GM23338 (cell line): Measurements from ENCODE around the gene PLCG2. TPM values are rescaled to one million over a fixed set of nuclear protein-coding genes. Genes with fewer than 3 reads are reported as not detected.

Experiments used
- ATAC-seq: fragments of 200-7000 bp; cut with Tn5 transposase; 3 replicates; pipeline ENCODE4 v1.9.1; 2020
- DNase-seq: peaks from one replicate; pipeline ENCODE4 v3.0.0-alpha.2; 2015; ENCODE audit warnings: low spot score
- H2AFZ ChIP-seq: fragments of 200-600 bp; sonication (generic); 2 replicates; pipeline ENCODE4 v1.8.0; 2016; ENCODE audit warnings: antibody characterized with exemption, mild to moderate bottlenecking, moderate library complexity
- H3F3A ChIP-seq: fragments of 200-600 bp; sonication (generic); replicated peaks from 2 replicates; pipeline ENCODE4 v1.8.0; 2017; ENCODE audit warnings: antibody characterized with exemption, mixed run types, low read depth
- H3K27ac ChIP-seq: fragments of 200-600 bp; sonication (generic); 2 replicates; pipeline ENCODE4 v1.6.1; 2016; ENCODE audit warnings: low read depth
- H3K27me3 ChIP-seq: fragments of 200-600 bp; sonication (generic); 2 replicates; pipeline ENCODE4 v1.8.0; 2016; ENCODE audit warnings: mild to moderate bottlenecking, mixed run types, moderate library complexity; ENCODE audit not compliant: insufficient read depth
- H3K36me3 ChIP-seq: fragments of 200-600 bp; sonication (generic); 2 replicates; pipeline ENCODE4 v1.8.0; 2016; ENCODE audit warnings: mild to moderate bottlenecking; ENCODE audit not compliant: insufficient read depth
- H3K4me1 ChIP-seq: fragments of 200-600 bp; sonication (generic); 2 replicates; pipeline ENCODE4 v1.8.0; 2016; ENCODE audit warnings: mild to moderate bottlenecking, moderate library complexity; ENCODE audit not compliant: insufficient read depth
- H3K4me2 ChIP-seq: fragments of 200-600 bp; sonication (generic); 2 replicates; pipeline ENCODE4 v1.7.1; 2017; ENCODE audit warnings: mixed run types
- H3K4me3 ChIP-seq: fragments of 200-600 bp; sonication (generic); 2 replicates; pipeline ENCODE4 v1.6.1; 2016; ENCODE audit warnings: mixed run types
- H3K79me2 ChIP-seq: fragments of 200-600 bp; sonication (generic); replicated peaks from 2 replicates; pipeline ENCODE4 v1.8.0; 2017; ENCODE audit warnings: mild to moderate bottlenecking; ENCODE audit not compliant: insufficient read depth
- H3K9me2 ChIP-seq: fragments of 200-600 bp; sonication (generic); 2 replicates; pipeline ENCODE4 v1.8.0; 2017; ENCODE audit not compliant: insufficient read depth
- H4K20me1 ChIP-seq: fragments of 200-600 bp; sonication (generic); replicated peaks from 2 replicates; pipeline ENCODE4 v1.8.0; 2017; ENCODE audit warnings: mild to moderate bottlenecking; ENCODE audit not compliant: insufficient read depth
- H3K27ac Mint-ChIP-seq: 2 replicates; pipeline ENCODE4 v1.8.0; 2020; ENCODE audit warnings: inconsistent platforms, mild to moderate bottlenecking, moderate library complexity, mixed read lengths
- H3K27me3 Mint-ChIP-seq: 3 replicates; pipeline ENCODE4 v1.8.0; 2022; ENCODE audit warnings: low read depth, mild to moderate bottlenecking, moderate library complexity, mixed read lengths, inconsistent platforms; ENCODE audit not compliant: insufficient read depth, poor library complexity
- H3K36me3 Mint-ChIP-seq: 3 replicates; pipeline ENCODE4 v1.8.0; 2021; ENCODE audit warnings: low read depth, mild to moderate bottlenecking, inconsistent platforms, moderate library complexity, mixed read lengths
- H3K4me1 Mint-ChIP-seq: 3 replicates; pipeline ENCODE4 v1.8.0; 2020; ENCODE audit warnings: mild to moderate bottlenecking, inconsistent platforms, mixed read lengths
- H3K4me3 Mint-ChIP-seq: 3 replicates; pipeline ENCODE4 v1.8.0; 2021; ENCODE audit warnings: moderate library complexity, mild to moderate bottlenecking, inconsistent platforms, mixed read lengths
- H3K9me3 Mint-ChIP-seq: 3 replicates; pipeline ENCODE4 v1.8.0; 2020; ENCODE audit warnings: moderate library complexity, mild to moderate bottlenecking, inconsistent platforms, mixed read lengths
- CREB1 ChIP-seq: fragments of 250-450 bp; sonication (Bioruptor Pico); IDR thresholded peaks from 2 replicates; pipeline ENCODE4 v1.5.0; 2020; ENCODE audit warnings: low read depth, mild to moderate bottlenecking, moderate library complexity
- EZH2 ChIP-seq: fragments of 200-600 bp; sonication (generic); IDR thresholded peaks from one replicate; pipeline ENCODE4 v1.8.0; 2017; ENCODE audit warnings: antibody characterized with exemption, mild to moderate bottlenecking, low read depth; ENCODE audit not compliant: unreplicated experiment
- EZH2phosphoT487 ChIP-seq: fragments of 200-600 bp; sonication (generic); IDR thresholded peaks from one replicate; pipeline ENCODE4 v1.8.1; 2018; ENCODE audit warnings: antibody characterized with exemption; ENCODE audit not compliant: unreplicated experiment
- JUNB ChIP-seq: IDR thresholded peaks from one replicate; pipeline ENCODE4 v1.6.1; 2016; ENCODE audit warnings: antibody characterized with exemption; ENCODE audit not compliant: unreplicated experiment
- NANOG ChIP-seq: IDR thresholded peaks from 2 replicates; pipeline ENCODE4 v1.6.1; 2016; ENCODE audit warnings: antibody characterized with exemption, borderline replicate concordance
- POLR2AphosphoS5 ChIP-seq: IDR thresholded peaks from 2 replicates; pipeline ENCODE4 v1.6.1; 2016; ENCODE audit warnings: antibody characterized with exemption, low read depth
- STAT1 ChIP-seq: IDR thresholded peaks from one replicate; pipeline ENCODE4 v1.6.1; 2016; ENCODE audit warnings: antibody characterized with exemption; ENCODE audit not compliant: unreplicated experiment
- ZNF114 ChIP-seq: fragments of 250-450 bp; sonication (Bioruptor Pico); IDR thresholded peaks from 2 replicates; pipeline ENCODE4 v1.5.0; 2020; ENCODE audit warnings: mild to moderate bottlenecking, moderate library complexity
- ZNF331 ChIP-seq: fragments of 250-450 bp; sonication (Bioruptor Pico); IDR thresholded peaks from 2 replicates; pipeline ENCODE4 v1.5.0; 2020; ENCODE audit warnings: low read depth, mild to moderate bottlenecking, moderate library complexity
- polyA plus RNA-seq: library from polyadenylated mRNA; unstranded; fragments of >200 nt; fragmentation: Nextera tagmentation; extraction: Ambion mirVana; gene quantifications from 2 replicates; pipeline ENCODE4 v1.2.1, GENCODE V29; 2016
- total RNA-seq: library from RNA; depleted of rRNA; stranded (reverse); fragments of >200 nt; shearing (Covaris generic); gene quantifications from 2 replicates; pipeline ENCODE4 v1.2.3, GENCODE V29; 2014
- TF ChIP-seq, protein P1 (sequence below), 2 experiments: fragments of 200-600 bp in 1 of 2; sonication (generic) in 1 of 2; conservative IDR thresholded peaks; 2 replicates each; pipeline versions ENCODE4 v1.5.1 to v1.6.1; 2016 to 2017; ENCODE audit warnings: antibody characterized with exemption in 2 of 2, low read depth in 2 of 2, mild to moderate bottlenecking in 2 of 2, moderate library complexity in 1 of 2
- TF ChIP-seq, protein P2 (sequence below): IDR thresholded peaks from one replicate; pipeline ENCODE4 v1.6.1; 2018; ENCODE audit warnings: antibody characterized with exemption; ENCODE audit not compliant: unreplicated experiment
- TF ChIP-seq, protein P3 (sequence below): IDR thresholded peaks from 2 replicates; pipeline ENCODE4 v1.6.1; 2016; ENCODE audit warnings: antibody characterized with exemption

Gene PLCG2
- total and polyA plus RNA-seq, 2 experiments from 2014 or later, result 2.4 to 5.9 TPM

DNA sequence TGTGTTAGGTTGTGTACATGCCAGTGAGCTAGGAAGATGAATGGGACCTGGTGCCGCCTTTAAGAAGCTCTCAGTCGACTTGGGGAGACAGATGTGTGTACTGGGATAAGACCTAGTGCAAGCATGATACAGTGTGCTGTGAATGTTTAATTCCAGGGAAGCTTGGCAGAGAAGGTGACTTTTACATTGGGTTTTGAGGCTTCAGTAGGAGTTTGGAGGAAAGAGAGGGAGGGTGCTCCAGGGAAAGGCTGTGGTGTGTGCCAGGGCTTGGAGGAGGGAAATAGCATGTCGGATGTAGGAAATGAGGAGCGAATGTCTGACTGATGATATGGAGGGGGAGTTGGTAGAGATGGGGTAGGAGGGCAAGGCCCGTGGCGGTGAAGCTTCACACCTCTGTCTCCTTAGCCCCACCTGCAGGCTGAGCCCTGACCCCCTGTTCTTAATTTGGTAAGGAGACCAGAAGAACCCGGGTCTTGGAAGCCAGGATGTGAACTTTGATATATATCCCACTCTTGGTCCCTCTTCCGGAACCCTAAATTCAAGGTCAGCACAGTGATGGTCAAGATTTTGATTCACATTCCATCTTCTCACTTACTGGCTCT lies 76.6 kb downstream of the PLCG2 start:
- H3K27me3 Mint-ChIP-seq, result no peaks in the 10 kb centered on the region
- H3F3A ChIP-seq, result no peaks in the 10 kb centered on the region
- 0 out of 3 replicates have a peak, but pooled peaks cover 3% of the 10 kb centered on the region for H3K36me3 Mint-ChIP-seq
- no peak for TF ChIP-seq CREB1 (CRISPR knock-in tag)
- TF ChIP-seq STAT1, result no peak
- TF ChIP-seq, protein P1, sequence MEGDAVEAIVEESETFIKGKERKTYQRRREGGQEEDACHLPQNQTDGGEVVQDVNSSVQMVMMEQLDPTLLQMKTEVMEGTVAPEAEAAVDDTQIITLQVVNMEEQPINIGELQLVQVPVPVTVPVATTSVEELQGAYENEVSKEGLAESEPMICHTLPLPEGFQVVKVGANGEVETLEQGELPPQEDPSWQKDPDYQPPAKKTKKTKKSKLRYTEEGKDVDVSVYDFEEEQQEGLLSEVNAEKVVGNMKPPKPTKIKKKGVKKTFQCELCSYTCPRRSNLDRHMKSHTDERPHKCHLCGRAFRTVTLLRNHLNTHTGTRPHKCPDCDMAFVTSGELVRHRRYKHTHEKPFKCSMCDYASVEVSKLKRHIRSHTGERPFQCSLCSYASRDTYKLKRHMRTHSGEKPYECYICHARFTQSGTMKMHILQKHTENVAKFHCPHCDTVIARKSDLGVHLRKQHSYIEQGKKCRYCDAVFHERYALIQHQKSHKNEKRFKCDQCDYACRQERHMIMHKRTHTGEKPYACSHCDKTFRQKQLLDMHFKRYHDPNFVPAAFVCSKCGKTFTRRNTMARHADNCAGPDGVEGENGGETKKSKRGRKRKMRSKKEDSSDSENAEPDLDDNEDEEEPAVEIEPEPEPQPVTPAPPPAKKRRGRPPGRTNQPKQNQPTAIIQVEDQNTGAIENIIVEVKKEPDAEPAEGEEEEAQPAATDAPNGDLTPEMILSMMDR (conservative IDR thresholded peaks at IDR 0.05; ENCODE audit: low read depth in 2 of 2), result peak; percentile 48 to 64
- no peak overlapping the region for H3K27ac Mint-ChIP-seq
- no peaks in the 10 kb centered on the region for H3K9me3 Mint-ChIP-seq
- H3K4me2 ChIP-seq, result no peak overlapping the region
- no peaks in the 10 kb centered on the region for H3K27me3 ChIP-seq
- no peaks in the 10 kb centered on the region for H3K9me2 ChIP-seq
- H3K4me1 ChIP-seq, result no peaks in the 10 kb centered on the region
- peaks cover 8% of the 10 kb centered on the region; the same call in 2 of the 3 replicates for H3K4me1 Mint-ChIP-seq
- DNase-seq (peak; percentile 63), ATAC-seq (peak; percentile 82)
- no peaks in the 10 kb centered on the region for H3K36me3 ChIP-seq
- no peak overlapping the region for H3K27ac ChIP-seq
- no peak overlapping the region for H3K4me3 ChIP-seq
- no peak overlapping the region for H3K4me3 Mint-ChIP-seq
- no peaks in the 10 kb centered on the region for H3K79me2 ChIP-seq
- no peak overlapping the region for H2AFZ ChIP-seq
- H4K20me1 ChIP-seq, result no peaks in the 10 kb centered on the region

DNA sequence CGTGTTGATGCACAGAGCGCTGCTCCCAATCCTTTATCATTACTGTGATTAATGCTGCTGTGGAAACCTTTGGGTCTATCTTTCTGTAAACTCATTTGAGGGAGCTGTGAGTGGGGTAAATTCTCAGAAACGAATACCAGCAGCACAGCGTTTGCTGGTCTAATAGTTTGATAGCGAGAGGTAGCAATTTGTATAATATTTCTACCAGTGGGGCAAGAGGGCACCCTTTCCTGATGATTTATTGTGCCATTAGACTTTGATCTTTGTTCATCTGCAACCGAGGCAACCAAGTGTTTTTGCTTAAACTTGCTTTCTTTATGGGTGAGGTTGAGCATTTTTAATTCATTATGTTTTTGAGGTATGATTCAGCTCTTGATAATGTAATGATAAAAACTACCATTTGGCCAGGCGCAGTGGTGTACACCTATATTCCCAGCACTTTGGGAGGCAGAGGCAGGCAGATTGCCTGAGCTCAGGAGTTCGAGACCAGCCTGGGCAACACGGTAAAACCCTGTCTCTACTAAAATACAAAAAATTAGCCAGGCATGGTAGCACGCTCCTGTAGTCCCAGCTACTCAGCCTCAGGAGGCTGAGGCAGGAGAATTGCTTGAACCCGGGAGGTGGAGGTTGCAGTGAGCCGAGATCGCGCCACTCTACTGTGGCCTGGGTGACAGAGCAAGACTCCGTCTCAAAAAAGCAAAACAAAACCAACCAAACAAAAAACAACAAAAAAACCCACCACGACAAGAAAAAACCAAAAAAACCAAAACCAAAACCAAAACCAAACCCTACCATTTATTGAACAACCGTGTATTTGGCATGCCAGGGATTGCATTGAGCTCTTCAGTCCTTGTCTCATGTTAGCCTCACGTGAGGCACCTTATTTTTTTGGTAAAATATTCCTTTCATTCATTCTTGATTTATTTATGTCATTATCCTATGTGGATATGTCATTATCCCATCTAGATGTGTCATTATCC lies 81.5 kb downstream of the PLCG2 start:
- peaks cover 25% of the 10 kb centered on the region for H3K4me1 Mint-ChIP-seq
- TF ChIP-seq, protein P2, sequence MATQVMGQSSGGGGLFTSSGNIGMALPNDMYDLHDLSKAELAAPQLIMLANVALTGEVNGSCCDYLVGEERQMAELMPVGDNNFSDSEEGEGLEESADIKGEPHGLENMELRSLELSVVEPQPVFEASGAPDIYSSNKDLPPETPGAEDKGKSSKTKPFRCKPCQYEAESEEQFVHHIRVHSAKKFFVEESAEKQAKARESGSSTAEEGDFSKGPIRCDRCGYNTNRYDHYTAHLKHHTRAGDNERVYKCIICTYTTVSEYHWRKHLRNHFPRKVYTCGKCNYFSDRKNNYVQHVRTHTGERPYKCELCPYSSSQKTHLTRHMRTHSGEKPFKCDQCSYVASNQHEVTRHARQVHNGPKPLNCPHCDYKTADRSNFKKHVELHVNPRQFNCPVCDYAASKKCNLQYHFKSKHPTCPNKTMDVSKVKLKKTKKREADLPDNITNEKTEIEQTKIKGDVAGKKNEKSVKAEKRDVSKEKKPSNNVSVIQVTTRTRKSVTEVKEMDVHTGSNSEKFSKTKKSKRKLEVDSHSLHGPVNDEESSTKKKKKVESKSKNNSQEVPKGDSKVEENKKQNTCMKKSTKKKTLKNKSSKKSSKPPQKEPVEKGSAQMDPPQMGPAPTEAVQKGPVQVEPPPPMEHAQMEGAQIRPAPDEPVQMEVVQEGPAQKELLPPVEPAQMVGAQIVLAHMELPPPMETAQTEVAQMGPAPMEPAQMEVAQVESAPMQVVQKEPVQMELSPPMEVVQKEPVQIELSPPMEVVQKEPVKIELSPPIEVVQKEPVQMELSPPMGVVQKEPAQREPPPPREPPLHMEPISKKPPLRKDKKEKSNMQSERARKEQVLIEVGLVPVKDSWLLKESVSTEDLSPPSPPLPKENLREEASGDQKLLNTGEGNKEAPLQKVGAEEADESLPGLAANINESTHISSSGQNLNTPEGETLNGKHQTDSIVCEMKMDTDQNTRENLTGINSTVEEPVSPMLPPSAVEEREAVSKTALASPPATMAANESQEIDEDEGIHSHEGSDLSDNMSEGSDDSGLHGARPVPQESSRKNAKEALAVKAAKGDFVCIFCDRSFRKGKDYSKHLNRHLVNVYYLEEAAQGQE, result no peak
- TF ChIP-seq CREB1 (CRISPR knock-in tag), result no peak
- TF ChIP-seq, protein P3, sequence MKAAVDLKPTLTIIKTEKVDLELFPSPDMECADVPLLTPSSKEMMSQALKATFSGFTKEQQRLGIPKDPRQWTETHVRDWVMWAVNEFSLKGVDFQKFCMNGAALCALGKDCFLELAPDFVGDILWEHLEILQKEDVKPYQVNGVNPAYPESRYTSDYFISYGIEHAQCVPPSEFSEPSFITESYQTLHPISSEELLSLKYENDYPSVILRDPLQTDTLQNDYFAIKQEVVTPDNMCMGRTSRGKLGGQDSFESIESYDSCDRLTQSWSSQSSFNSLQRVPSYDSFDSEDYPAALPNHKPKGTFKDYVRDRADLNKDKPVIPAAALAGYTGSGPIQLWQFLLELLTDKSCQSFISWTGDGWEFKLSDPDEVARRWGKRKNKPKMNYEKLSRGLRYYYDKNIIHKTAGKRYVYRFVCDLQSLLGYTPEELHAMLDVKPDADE, result no peak
- TF ChIP-seq POLR2AphosphoS5, result no peak
- TF ChIP-seq EZH2phosphoT487, result no peak
- no peak for TF ChIP-seq NANOG
- TF ChIP-seq EZH2, result no peak
- no peak for TF ChIP-seq ZNF331 (CRISPR knock-in tag)
- TF ChIP-seq JUNB, result no peak
- no peak for TF ChIP-seq ZNF114
- no peak for TF ChIP-seq STAT1

More for the DNA sequence above, 81.5 kb downstream of the PLCG2 start:
- Mint-ChIP-seq H3K27me3 (peaks cover 9% of the 10 kb centered on the region), H3K4me3 (no peak overlapping the region), H3K9me3 (no peaks in the 10 kb centered on the region), H3K27ac (no peak overlapping the region), H3K36me3 (0 out of 3 replicates have a peak, but pooled peaks cover 3% of the 10 kb centered on the region)
- H3K79me2 ChIP-seq, result no peaks in the 10 kb centered on the region
- H3K27ac ChIP-seq, result no peak overlapping the region
- H3K9me2 ChIP-seq, result no peaks in the 10 kb centered on the region
- H3K27me3 ChIP-seq, result no peaks in the 10 kb centered on the region
- H3K4me3 ChIP-seq, result no peak overlapping the region
- DNase-seq (no peak), ATAC-seq (no peak)
- H3K4me1 ChIP-seq, result peaks cover 17% of the 10 kb centered on the region
- no peaks in the 10 kb centered on the region for H4K20me1 ChIP-seq
- no peak overlapping the region for H2AFZ ChIP-seq
- H3K4me2 ChIP-seq, result no peak overlapping the region
- no peaks in the 10 kb centered on the region for H3F3A ChIP-seq
- H3K36me3 ChIP-seq, result no peaks in the 10 kb centered on the region
